K562 (cell line): ENCODE results near the gene FGF21. TPM values are rescaled to one million over a fixed set of nuclear protein-coding genes. Genes with fewer than 3 reads are reported as not detected.

Source experiments
- ATF7 ChIP-seq: fragments of 450-650 bp; IDR thresholded peaks from 2 replicates; pipeline ENCODE4 v1.7.1; 2014; ENCODE audit warnings: mild to moderate bottlenecking, moderate library complexity
- CREB1 ChIP-seq, 2 experiments: sonication (generic) in 1 of 2; formaldehyde crosslinking in 1 of 2; IDR thresholded peaks; 2 replicates each; pipeline versions ENCODE4 v1.6.1 to v1.8.0; 2012 to 2022; ENCODE audit warnings: inconsistent platforms in 1 of 2, mild to moderate bottlenecking in 1 of 2, missing genetic modification reagents in 1 of 2, moderate library complexity in 1 of 2
- FOXA3 ChIP-seq, 2 experiments: fragments of 450-650 bp in 1 of 2; sonication (generic) in 1 of 2; formaldehyde crosslinking; IDR thresholded peaks in 1 of 2; conservative IDR thresholded peaks in 1 of 2; 2 replicates each; pipeline versions ENCODE4 v1.4.0 to v1.8.0; 2020 to 2022; ENCODE audit warnings: mild to moderate bottlenecking in 2 of 2, missing genetic modification reagents in 1 of 2
- HDAC1 ChIP-seq, 2 experiments: fragments of 450-650 bp; IDR thresholded peaks; 2 replicates each; pipeline ENCODE4 v1.6.1; 2016 to 2017; ENCODE audit warnings: inconsistent platforms in 1 of 2, mild to moderate bottlenecking in 1 of 2, moderate library complexity in 1 of 2
- KDM5B ChIP-seq: fragments of 200-600 bp; sonication (generic); IDR thresholded peaks from 2 replicates; pipeline ENCODE4 v1.6.1; 2012; ENCODE audit warnings: low read depth, mild to moderate bottlenecking, moderate library complexity, low read length, control low read depth, inconsistent platforms; ENCODE audit not compliant: insufficient replicate concordance
- NCOR1 ChIP-seq: fragments of 450-650 bp; IDR thresholded peaks from 2 replicates; pipeline ENCODE4 v1.6.1; 2016; ENCODE audit warnings: mild to moderate bottlenecking, moderate library complexity
- SMAD4 ChIP-seq: fragments of 250-450 bp; sonication (Bioruptor Pico); conservative IDR thresholded peaks from 2 replicates; pipeline ENCODE4 v1.8.0; 2021; ENCODE audit warnings: inconsistent platforms, mild to moderate bottlenecking, moderate library complexity
- SRF ChIP-seq, 2 experiments: fragments of 250-450, 450-650 bp in 1 of 2; sonication (Bioruptor Pico) in 1 of 2; sonication (generic) in 1 of 2; formaldehyde crosslinking; IDR thresholded peaks; 2 replicates each; pipeline versions ENCODE4 v1.5.0 to v1.5.1; 2020 to 2022; ENCODE audit warnings: mild to moderate bottlenecking in 1 of 2, missing genetic modification reagents in 1 of 2
- SUPT5H ChIP-seq: fragments of 450-650 bp; IDR thresholded peaks from 2 replicates; pipeline ENCODE4 v1.6.1; 2016
- TAF1 ChIP-seq: IDR thresholded peaks from 2 replicates; pipeline ENCODE4 v1.6.1; 2011; ENCODE audit warnings: mild to moderate bottlenecking, low read length, moderate library complexity; ENCODE audit not compliant: insufficient read depth, control insufficient read depth, severe bottlenecking; ENCODE audit errors: extremely low read depth
- TEAD4 ChIP-seq, 2 experiments: sonication (generic) in 1 of 2; formaldehyde crosslinking in 1 of 2; IDR thresholded peaks; 2 replicates each; pipeline versions ENCODE4 v1.6.1 to v1.8.0; 2012 to 2022; ENCODE audit warnings: borderline replicate concordance in 1 of 2, inconsistent platforms in 1 of 2, low read length in 1 of 2, mild to moderate bottlenecking in 1 of 2, missing genetic modification reagents in 1 of 2
- XRCC4 ChIP-seq: IDR thresholded peaks from one replicate; pipeline ENCODE4 v1.6.1; 2011; ENCODE audit not compliant: insufficient read depth, insufficient read length; ENCODE audit errors: extremely low read depth
- ZBTB1 ChIP-seq: sonication (generic); formaldehyde crosslinking; IDR thresholded peaks from 2 replicates; pipeline ENCODE4 v1.8.1; 2023; ENCODE audit warnings: missing genetic modification reagents, low read depth, mild to moderate bottlenecking, borderline replicate concordance
- polyA plus RNA-seq, 8 experiments: library from polyadenylated mRNA; depleted of rRNA in 4 of 8; stranded (reverse) in 5 of 8; unstranded in 3 of 8; fragments of >200 nt; fragmentation: Nextera tagmentation in 2 of 8; fragmentation: Illumina TruSeq in 1 of 8; extraction: Ambion mirVana in 2 of 8; extraction: Trizol in 1 of 8; gene quantifications; 2 replicates each; pipeline versions ENCODE4 v1.2.1 to v1.2.3, GENCODE V29; 2011 to 2014; ENCODE audit warnings: inconsistent platforms in 1 of 8, missing spikeins in 1 of 8
- total RNA-seq, 7 experiments: library from RNA; depleted of rRNA in 6 of 7; stranded (reverse); fragments of >200 nt in 6 of 7; fragmentation: Illumina TruSeq in 2 of 7; extraction: Trizol in 2 of 7; gene quantifications; 2 replicates each; pipeline versions ENCODE4 v1.2.1 to v1.2.3, GENCODE V29; 2011 to 2021; ENCODE audit warnings: low replicate concordance in 1 of 7
- TF ChIP-seq, protein P1 (sequence below), 2 experiments: IDR thresholded peaks; 2 replicates each; pipeline ENCODE4 v1.6.1; 2011; ENCODE audit warnings: borderline replicate concordance in 1 of 2, control low read depth in 1 of 2, low read depth in 1 of 2, low read length in 1 of 2, mild to moderate bottlenecking in 1 of 2, mixed read lengths in 1 of 2, moderate library complexity in 1 of 2; ENCODE audit not compliant: insufficient read depth in 1 of 2, insufficient read length in 1 of 2, poor library complexity in 1 of 2, severe bottlenecking in 1 of 2; ENCODE audit errors: extremely low read depth in 1 of 2
- TF ChIP-seq, protein P2 (sequence below): fragments of 250-450 bp; sonication (Bioruptor Pico); IDR thresholded peaks from 2 replicates; pipeline ENCODE4 v1.5.0; 2021; ENCODE audit warnings: mild to moderate bottlenecking, borderline replicate concordance
- TF ChIP-seq, protein P3 (sequence below): sonication (generic); formaldehyde crosslinking; IDR thresholded peaks from 2 replicates; pipeline ENCODE4 v1.8.0; 2022; ENCODE audit warnings: mild to moderate bottlenecking, missing genetic modification reagents

FGF21 gene
- total and polyA plus RNA-seq, 9 of the 15 experiments (the other 6 are each of a cell fraction or from before 2014, with no cell fraction given), result 0.04 to 0.77 (median 0.09) TPM; not detected in 6

DNA sequence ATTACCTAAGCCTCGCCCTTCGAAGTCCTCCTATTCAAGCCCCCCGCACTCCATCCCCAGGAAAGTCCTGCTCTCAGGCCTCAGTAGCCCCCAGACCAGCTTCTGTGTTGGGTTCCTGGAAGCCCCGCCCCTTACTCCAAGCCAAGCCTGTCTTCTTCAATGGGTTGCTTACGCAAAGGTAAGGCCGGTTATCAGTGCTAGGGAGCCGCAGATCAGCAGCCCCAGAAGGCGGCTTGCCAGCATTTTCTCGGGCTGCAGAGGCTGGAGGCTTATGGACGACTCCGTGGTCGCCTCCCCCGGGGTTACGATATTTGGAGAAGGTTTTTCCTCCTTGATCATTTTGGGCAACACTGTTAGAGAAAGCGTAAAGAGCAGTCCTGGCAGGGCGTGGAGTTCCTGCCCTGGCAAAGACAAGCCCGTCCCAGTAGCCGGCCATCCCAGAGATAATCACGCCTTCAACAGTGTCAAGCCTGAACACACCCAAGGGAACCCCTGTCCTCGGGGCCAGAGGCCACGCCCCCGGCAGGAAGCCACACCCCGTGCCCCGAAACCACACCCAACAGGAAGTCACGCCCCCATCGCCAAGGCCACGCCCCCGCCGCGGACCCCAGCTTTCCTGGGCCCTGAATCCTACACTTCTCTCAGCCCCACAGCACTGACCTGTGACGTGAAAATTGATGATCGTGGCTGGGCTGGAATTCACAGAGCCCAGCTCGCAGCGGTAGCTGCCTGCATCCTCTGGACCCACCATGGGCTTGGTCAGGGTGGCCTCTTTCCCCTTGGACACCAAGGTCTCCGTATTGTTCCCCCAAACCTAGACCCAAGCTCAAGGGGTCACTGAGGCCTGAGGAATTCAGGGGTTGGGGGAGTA, 14.0 kb upstream of the FGF21 start (continued):
- TF ChIP-seq, protein P1, sequence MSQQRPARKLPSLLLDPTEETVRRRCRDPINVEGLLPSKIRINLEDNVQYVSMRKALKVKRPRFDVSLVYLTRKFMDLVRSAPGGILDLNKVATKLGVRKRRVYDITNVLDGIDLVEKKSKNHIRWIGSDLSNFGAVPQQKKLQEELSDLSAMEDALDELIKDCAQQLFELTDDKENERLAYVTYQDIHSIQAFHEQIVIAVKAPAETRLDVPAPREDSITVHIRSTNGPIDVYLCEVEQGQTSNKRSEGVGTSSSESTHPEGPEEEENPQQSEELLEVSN (IDR thresholded peaks at IDR 0.05; ENCODE audit: borderline replicate concordance in 1 of 2, extremely low read depth in 1 of 2, insufficient read depth in 1 of 2, insufficient read length in 1 of 2, low read depth in 1 of 2, low read length in 1 of 2, poor library complexity in 1 of 2, severe bottlenecking in 1 of 2), result peak in 1 of 2 experiments; percentile 14
- TF ChIP-seq, protein P2, sequence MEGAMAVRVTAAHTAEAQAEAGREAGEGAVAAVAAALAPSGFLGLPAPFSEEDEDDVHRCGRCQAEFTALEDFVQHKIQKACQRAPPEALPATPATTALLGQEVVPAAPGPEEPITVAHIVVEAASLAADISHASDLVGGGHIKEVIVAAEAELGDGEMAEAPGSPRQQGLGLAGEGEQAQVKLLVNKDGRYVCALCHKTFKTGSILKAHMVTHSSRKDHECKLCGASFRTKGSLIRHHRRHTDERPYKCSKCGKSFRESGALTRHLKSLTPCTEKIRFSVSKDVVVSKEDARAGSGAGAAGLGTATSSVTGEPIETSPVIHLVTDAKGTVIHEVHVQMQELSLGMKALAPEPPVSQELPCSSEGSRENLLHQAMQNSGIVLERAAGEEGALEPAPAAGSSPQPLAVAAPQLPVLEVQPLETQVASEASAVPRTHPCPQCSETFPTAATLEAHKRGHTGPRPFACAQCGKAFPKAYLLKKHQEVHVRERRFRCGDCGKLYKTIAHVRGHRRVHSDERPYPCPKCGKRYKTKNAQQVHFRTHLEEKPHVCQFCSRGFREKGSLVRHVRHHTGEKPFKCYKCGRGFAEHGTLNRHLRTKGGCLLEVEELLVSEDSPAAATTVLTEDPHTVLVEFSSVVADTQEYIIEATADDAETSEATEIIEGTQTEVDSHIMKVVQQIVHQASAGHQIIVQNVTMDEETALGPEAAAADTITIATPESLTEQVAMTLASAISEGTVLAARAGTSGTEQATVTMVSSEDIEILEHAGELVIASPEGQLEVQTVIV, result no peak
- TF ChIP-seq HDAC1 (IDR thresholded peaks at IDR 0.05) (peak in 1 of 2 experiments; percentile 13; a peak in 1 of 4 replicates), TAF1 (peak; percentile 17), SRF (CRISPR knock-in tag; IDR thresholded peaks at IDR 0.05) (0 out of 4 replicates have a peak, but pooled peaks of 1 of the 2 experiments have one; percentile 42), ZBTB1 (CRISPR knock-in tag) (no peak), SUPT5H (peak; percentile 57; the same call in 1 of the 2 replicates), FOXA3 (CRISPR knock-in tag; conservative IDR thresholded peaks at IDR 0.05 in 1 of 2, IDR thresholded peaks at IDR 0.05 in 1 of 2) (no peak), ATF7 (peak; percentile 67), CREB1 (IDR thresholded peaks at IDR 0.05) (no peak), CREB1 (CRISPR knock-in tag; IDR thresholded peaks at IDR 0.05) (0 out of 2 replicates have a peak, but pooled peaks have one; percentile 25), SMAD4 (CRISPR knock-in tag) (peak; percentile 17; the same call in 1 of the 2 replicates), XRCC4 (no peak), NCOR1 (no peak), KDM5B (peak; percentile 39), TEAD4 (IDR thresholded peaks at IDR 0.05; ENCODE audit: low read length) (0 out of 2 replicates have a peak, but pooled peaks have one; percentile 27), TEAD4 (CRISPR knock-in tag; IDR thresholded peaks at IDR 0.05; ENCODE audit: borderline replicate concordance) (no peak)
- TF ChIP-seq, protein P3, sequence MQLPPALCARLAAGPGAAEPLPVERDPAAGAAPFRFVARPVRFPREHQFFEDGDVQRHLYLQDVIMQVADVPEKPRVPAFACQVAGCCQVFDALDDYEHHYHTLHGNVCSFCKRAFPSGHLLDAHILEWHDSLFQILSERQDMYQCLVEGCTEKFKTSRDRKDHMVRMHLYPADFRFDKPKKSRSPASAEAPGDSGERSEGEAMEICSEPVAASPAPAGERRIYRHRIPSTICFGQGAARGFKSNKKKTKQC, result peak; percentile 65
